GM18499 (cell line): ENCODE results near the gene CMIP.

Experiments used
- ATAC-seq: cut with Tn5 transposase; IDR thresholded peaks from one replicate; pipeline ENCODE4 v1.9.1; 2021; ENCODE audit warnings: moderate number of reproducible peaks; ENCODE audit not compliant: insufficient read depth, unreplicated experiment

Gene CMIP

GRCh38 chr16:81458827-81459598 is 14.4 kb downstream of the CMIP start:
- ATAC-seq = no peak

DNA sequence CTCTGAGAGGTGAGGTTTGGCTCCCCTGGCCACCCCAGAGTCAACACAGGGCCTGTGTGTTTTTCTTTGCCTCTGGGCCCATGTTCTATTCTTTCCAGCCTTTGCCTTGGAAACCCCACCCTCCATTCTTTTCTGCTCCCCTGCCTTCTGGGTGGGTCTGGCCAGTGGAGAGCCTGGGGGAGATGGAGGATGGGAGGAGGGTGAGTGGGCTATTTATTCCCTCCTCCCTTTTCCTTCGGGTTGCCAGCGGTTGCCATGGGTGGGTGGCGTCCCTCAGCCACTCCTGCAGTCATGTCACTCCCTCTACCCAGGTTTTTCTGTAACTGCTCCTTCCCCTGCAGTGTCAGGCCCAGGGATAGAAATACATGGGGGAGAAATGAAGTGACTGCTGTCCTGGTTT is 15.5 kb downstream of the CMIP start:
- ATAC-seq = no peak

DNA sequence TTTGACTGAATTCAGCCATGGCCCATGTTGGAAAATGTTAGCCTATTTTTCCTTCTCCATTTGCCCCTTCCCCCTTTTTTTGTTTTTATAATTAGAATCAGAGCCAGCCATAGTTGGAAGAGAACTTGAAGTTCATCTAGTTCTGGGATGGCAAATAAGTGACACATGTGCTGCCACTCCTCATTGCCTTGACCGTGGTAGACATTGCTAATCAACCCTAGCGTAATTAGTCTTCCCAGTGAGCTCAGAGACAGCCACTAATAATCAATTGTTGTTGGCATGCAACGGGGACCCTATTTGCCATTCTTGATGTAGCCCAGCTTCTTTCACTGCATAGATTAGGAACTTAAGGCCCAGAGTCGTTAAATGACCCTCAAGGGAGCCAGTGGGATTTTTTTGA is 16.6 kb downstream of the CMIP start:
- ATAC-seq = no peak

DNA sequence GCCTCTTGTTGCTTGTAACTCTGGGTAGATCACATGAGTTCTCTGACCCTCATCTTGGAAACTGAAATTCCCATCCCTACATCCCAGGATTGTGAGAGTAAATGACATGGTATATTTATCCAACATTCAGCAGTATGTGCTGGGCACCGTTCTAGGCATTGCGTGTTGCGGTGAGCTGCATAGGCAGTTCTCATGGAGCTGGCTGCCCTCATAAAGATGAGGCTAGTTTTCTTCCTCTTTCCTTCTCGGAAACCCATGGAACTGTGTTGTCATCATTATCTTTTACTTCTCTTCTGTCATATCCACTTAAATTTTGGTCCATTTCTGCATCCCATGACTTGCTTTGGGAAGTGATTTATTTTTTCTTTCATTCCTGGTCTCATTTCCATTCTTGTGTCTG is 17.2 kb downstream of the CMIP start:
- no peak for ATAC-seq

- ATAC-seq = no peak
Measured at GRCh38 chr16:81462683-81463082, 18.1 kb downstream of the CMIP start.

DNA sequence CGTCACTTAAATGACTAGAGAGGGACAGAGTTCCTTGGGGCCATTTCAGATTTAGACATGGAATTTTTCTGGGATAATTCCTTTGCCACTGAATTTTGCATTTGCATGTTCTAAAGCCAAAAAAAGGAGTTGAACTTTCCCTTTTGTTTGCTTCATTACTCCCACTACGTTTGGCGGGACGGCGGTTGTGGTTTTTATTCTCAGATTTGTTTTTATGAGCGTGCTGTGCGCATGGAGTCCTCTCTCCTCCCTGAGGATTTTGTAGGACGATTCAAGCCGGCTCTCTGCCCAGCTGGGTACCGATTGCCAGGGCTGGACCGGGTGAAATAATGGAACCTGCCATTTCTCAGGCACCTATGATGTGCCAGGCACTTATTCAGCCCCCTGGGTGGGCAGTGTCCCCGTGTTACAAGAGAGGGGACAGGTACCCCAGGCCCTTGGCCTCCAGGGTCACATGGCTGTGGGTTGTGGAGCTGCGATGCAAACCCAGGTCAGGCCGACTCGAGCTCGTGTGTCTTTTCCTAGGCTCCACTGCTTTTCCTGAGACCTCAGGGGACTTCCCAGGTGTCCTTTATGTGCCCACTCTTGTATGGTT is 18.8 kb downstream of the CMIP start:
- no peak for ATAC-seq

- no peak for ATAC-seq
Measured at GRCh38 chr16:81464279-81464678, 19.7 kb downstream of the CMIP start.

- no peak for ATAC-seq
Measured at GRCh38 chr16:81465375-81465943, 20.9 kb downstream of the CMIP start.

- no peak for ATAC-seq
Measured at GRCh38 chr16:81466356-81466980, 21.9 kb downstream of the CMIP start.

GRCh38 chr16:81467072-81467471 is 22.5 kb downstream of the CMIP start:
- ATAC-seq = no peak

DNA sequence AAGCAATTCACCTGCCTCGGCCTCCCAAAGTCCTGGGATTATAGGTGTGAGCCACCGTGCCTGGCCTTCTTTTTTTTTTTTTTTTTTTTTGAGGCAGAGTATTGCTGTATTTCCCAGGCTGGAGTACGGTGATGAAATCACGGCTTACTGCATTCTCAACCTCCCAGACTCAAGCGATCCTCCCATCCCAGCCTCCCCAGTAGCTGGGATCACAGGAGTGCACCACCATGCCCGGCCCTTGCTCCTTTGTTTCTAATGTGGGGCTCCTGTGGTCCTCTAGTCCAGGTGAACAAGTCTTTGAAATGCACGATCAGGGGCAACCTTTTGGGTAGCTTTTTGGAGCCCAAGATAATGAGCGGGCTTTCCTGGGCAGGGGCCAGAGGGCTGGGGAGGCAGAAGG is 23.2 kb downstream of the CMIP start:
- no peak for ATAC-seq

DNA sequence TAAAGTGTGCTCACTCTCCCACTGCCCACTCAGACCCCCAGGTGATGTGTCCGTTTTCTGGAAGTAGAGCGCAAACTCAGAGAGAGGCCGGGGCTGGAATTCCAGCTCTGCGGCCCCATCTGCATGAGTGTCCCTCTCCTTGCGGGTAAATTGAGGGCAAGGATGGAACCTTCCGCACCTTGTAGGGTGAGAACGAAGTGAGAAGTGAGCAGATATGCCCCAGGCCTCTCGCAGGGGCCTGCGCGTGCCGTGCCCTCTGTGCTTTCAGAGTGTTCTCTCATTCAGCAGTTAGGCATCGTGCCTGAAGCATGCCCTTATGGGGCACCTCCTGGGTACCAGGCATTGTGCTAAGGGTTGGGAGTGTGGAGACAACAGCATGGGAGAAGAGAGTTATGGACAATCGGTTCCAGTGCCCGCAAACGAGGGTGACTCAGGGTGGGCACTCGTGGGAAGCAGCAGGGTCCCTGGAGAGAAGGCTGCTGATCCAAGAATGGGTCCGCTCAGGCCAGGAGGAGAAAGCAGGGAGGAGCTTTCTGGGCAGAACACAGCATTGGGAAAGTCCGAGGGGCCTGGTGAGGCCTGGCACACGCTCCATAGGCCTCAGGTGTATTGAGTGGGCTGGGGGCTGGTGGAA is 23.8 kb downstream of the CMIP start:
- no peak for ATAC-seq

DNA sequence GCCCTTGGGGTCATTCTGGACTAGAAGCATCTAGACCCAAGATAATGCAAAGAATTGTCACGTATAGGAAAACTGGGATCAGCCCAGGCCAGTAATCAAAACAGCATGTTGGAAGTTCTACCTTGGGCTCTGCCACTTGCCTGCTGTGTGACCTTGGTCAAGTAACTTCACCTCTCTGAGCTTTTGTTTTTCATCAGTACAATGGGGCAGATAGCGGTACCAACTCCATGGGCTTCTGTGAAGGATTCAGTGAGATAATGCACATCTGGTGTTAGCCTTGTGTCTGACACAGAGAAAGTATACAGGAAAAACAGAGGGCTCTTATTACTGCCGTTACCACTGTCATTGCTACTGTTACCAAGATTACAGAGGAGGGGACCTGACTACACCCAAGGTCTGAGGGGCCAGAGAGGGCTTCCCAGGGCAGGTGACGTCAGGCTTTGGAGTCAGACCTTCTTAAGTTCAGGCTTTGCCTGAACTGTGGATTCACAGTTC is 24.6 kb downstream of the CMIP start:
- no peak for ATAC-seq

- ATAC-seq = no peak
Measured at GRCh38 chr16:81469710-81470535, 25.3 kb downstream of the CMIP start.

DNA sequence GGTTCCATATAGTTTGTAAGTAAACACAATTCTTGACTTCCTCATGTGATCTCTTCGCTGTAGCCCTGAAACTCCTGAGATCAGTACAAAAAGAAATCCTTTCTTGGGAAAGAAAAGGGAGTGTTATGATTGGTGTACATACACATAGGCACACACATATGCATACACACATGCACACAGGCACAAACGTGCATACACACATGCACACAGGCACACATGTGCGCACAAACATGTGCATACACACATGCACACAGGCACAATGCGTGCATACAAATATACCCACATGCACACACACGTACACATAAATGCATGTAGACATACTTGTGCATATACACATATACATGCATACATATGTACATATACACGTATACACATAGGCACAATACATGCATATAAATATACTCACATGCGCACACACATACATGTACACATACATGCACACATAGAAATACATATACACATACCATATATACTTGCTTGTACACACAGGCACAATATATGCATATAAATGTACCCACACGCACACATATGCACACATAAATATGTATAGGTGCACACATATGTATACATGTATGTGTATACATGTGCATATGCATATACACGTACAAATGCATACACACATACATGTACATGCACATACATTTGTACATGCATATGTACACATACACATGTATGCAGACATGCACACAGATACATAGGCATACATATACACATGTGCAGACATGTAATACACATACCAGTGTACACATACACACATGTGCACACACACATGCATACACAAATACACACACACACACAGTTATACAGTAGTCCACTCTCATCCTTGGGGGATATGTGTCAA is 26.4 kb downstream of the CMIP start:
- ATAC-seq = no peak

DNA sequence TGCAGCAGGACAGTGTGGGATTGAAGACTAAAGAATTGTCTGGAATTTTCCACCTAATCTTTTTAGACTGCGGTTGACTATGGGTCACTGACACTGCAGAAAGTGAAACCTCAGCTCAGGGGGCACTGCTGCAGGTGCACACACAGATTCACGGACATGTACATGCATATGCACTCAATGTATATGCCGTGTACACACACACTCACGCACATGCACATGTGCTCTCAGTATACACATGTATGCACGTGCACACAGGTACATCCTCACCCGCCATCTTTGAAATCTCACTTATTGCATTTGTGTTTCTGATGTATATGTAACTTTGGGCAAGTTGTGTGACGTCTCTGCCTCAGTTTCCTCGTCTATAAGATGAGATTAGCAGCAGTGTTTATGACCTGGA is 27.3 kb downstream of the CMIP start:
- no peak for ATAC-seq

DNA sequence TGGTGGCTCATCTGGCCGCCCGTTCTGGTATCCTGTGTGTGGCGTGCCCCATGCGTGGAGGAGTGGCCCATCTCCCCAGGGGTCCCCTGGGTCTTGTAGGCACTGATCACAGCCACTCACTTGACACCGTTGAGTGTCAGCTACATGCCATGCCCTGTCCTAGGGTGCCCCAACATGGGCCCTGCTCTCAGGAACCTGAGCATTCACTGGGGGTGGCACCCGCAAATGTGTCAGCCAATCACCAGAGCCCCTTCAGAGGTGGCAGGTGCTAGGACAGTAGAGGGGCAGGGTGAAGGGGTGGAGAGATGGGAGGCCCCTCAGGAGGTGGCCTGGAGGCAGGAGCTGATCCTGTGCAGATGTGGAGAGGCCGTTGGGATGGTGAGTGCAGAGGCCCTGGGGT is 27.8 kb downstream of the CMIP start:
- no peak for ATAC-seq

GRCh38 chr16:81473066-81473488 is 28.5 kb downstream of the CMIP start:
- no peak for ATAC-seq

GRCh38 chr16:81473558-81473957 is 28.9 kb downstream of the CMIP start:
- ATAC-seq = no peak
